BJ (cell line): ENCODE results near the gene CCDC57. TPM values are rescaled to one million over a fixed set of nuclear protein-coding genes. Genes with fewer than 3 reads are reported as not detected.

Experiments
- CTCF ChIA-PET: fragments of 350-600 bp; formaldehyde crosslinking; extraction: SDS; loops from one replicate; lab custom pipeline; 2021; ENCODE audit warnings: antibody characterized with exemption, inconsistent platforms; lab: Yijun Ruan, JAX
- POLR2A ChIA-PET: fragments of 300-600 bp; sonication (Branson Sonifier 250); formaldehyde crosslinking; extraction: SDS; loops from one replicate; lab custom pipeline; 2021; ENCODE audit warnings: antibody characterized with exemption; lab: Charles Lee
- DNase-seq: peaks from one replicate; pipeline ENCODE4 v3.0.0-alpha.2; 2011; ENCODE audit warnings: low read depth
- H3K27me3 ChIP-seq: 2 replicates; pipeline ENCODE4 v1.6.0; 2011; ENCODE audit warnings: low read length; ENCODE audit not compliant: control insufficient read depth, insufficient read depth
- H3K36me3 ChIP-seq: 2 replicates; pipeline ENCODE4 v1.5.1; 2011; ENCODE audit warnings: low read length; ENCODE audit not compliant: control insufficient read depth, insufficient read depth
- H3K4me3 ChIP-seq: 2 replicates; pipeline ENCODE4 v1.5.1; 2011; ENCODE audit warnings: low read depth, mild to moderate bottlenecking, control low read depth, low read length
- CTCF ChIP-seq: IDR thresholded peaks from 2 replicates; pipeline ENCODE4 v1.5.1; 2011; ENCODE audit warnings: low read depth, mild to moderate bottlenecking, control low read depth, inconsistent platforms, low read length, moderate library complexity; ENCODE audit not compliant: insufficient read depth
- polyA plus RNA-seq: library from polyadenylated mRNA; depleted of rRNA; stranded (reverse); fragments of >200 nt; gene quantifications from 2 replicates; pipeline ENCODE4 v1.2.3, GENCODE V29; 2011

Gene CCDC57
- polyA plus RNA-seq, 1 experiment = 15.4 TPM

DNA sequence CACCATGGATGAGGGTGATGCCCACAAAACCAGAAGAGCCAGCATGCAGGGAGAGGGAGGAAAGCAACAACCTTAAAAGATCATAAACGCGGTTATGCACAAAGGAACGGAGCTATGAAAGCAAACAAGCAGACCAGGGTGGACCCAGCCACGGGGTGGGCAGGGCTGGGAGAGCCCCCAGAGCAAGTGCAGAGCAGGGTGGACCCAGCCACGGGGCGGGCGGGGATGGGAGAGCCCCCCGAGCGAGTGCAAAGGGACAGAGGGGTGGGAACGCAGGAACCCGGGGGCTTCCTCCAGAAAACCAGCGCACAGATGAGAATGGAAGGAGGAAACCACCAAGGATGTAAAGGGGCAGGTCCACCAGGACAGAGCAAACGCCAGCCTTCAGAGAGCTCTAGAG, 33.2 kb downstream of the CCDC57 start:
- no peaks in the 10 kb centered on the region for H3K27me3 ChIP-seq
- ChIA-PET CTCF (no interaction called here), POLR2A (no interaction called here)
- no peak overlapping the region for H3K4me3 ChIP-seq
- no peak for DNase-seq
- peaks cover 9% of the 10 kb centered on the region; the same call in 1 of the 2 replicates for H3K36me3 ChIP-seq
- TF ChIP-seq CTCF = no peak

- ChIA-PET POLR2A (no interaction called here), CTCF (interaction anchor here (1.1 kb wide), 1 partner anchor 25 kb away, joined by 3 read pairs; no protein-coding TSS in a partner anchor)
- DNase-seq = no peak
- Histone ChIP-seq H3K36me3 (peaks cover 12% of the 10 kb centered on the region), H3K4me3 (no peak overlapping the region), H3K27me3 (no peaks in the 10 kb centered on the region)
- TF ChIP-seq CTCF = no peak
These were observed 34.0 kb downstream of the CCDC57 start for GRCh38 chr17:82178499-82179261.

DNA sequence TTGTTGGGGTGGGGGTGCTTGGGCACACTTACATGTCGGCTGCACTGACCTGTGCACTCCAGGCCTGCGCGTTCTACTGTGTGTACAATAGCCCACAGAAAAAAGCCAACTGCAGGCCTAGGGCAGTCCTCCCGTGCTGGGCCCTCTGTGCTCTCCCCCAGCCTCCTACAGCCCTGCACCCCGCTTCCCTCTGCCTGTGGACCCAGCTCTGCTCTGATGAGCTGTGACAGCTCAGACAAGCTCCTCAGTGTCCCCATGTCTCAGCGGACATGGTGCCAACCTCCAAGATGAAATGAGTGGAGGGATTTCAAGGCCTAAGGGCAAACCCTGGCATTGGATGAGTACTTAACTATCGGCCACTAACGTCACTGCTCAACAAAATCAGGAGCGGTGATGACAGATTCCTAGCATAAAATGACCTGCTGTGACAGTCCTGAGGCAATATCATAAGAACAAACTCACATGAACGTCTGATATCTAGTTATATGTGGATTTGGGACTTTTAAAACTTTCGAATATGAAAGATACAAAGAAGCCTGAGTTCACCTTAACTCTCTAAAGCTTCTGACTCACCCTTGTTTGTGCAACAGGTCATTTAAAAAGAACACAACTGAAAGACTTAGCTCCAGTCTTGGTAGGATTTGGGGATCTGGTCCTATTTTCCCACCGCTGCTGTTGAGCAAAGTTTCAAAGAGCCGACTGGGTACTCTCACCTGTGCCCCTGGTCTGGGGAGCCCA, 34.7 kb downstream of the CCDC57 start:
- DNase-seq = no peak
- no peak overlapping the region for H3K4me3 ChIP-seq
- CTCF ChIA-PET = interaction anchor here (1.1 kb wide), 1 partner anchor 24 kb away, joined by 3 read pairs; no protein-coding TSS in a partner anchor
- POLR2A ChIA-PET = no interaction called here
- no peak for TF ChIP-seq CTCF
- H3K27me3 ChIP-seq = no peaks in the 10 kb centered on the region
- H3K36me3 ChIP-seq = peaks cover 12% of the 10 kb centered on the region

DNA sequence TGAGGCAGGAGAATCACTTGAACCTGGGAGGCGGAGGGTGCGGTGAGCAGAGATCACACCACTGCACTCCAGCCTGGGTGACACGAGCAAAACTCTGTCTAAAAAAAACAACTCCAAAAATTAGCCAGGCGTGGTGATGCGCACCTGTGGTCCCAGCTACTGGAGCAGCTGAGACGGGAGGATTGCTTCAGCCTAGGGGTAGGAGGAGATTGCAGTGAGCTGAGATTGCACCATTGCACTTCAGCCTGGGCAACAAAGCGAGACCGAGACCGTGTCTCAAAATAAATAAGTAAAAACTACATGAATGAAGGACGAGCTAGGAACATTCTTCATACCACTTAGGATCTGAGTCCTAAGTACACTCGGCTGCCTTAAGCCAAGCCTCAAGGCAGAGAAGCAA, 35.4 kb downstream of the CCDC57 start:
- ChIA-PET POLR2A (no interaction called here), CTCF (no interaction called here)
- H3K4me3 ChIP-seq = no peak overlapping the region
- no peak for TF ChIP-seq CTCF
- DNase-seq = no peak
- peaks cover 12% of the 10 kb centered on the region for H3K36me3 ChIP-seq
- no peaks in the 10 kb centered on the region for H3K27me3 ChIP-seq

GRCh38 chr17:82175951-82176350, 36.7 kb downstream of the CCDC57 start:
- CTCF ChIA-PET = no interaction called here

More at GRCh38 chr17:82175951-82176350, 36.7 kb downstream of the CCDC57 start:
- no peak for TF ChIP-seq CTCF
- Histone ChIP-seq H3K4me3 (no peak overlapping the region), H3K36me3 (peaks cover 18% of the 10 kb centered on the region), H3K27me3 (no peaks in the 10 kb centered on the region)
- POLR2A ChIA-PET = no interaction called here
- DNase-seq = no peak
